ENCODE data around the gene CLEC11A.

GRCh38 chr19:50710094-50710493 is 13.1 kb upstream of the CLEC11A start:
- TF ChIP-seq, protein P1, sequence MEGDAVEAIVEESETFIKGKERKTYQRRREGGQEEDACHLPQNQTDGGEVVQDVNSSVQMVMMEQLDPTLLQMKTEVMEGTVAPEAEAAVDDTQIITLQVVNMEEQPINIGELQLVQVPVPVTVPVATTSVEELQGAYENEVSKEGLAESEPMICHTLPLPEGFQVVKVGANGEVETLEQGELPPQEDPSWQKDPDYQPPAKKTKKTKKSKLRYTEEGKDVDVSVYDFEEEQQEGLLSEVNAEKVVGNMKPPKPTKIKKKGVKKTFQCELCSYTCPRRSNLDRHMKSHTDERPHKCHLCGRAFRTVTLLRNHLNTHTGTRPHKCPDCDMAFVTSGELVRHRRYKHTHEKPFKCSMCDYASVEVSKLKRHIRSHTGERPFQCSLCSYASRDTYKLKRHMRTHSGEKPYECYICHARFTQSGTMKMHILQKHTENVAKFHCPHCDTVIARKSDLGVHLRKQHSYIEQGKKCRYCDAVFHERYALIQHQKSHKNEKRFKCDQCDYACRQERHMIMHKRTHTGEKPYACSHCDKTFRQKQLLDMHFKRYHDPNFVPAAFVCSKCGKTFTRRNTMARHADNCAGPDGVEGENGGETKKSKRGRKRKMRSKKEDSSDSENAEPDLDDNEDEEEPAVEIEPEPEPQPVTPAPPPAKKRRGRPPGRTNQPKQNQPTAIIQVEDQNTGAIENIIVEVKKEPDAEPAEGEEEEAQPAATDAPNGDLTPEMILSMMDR (IDR thresholded peaks at IDR 0.05; ENCODE audit: low read depth, low read length): no peak
- no peak for TF ChIP-seq EZH2phosphoT487 (IDR thresholded peaks at IDR 0.05; ENCODE audit: low read depth)

Measured in OCI-LY3 (cell line).